BLaER1 treated with 17β-estradiol and CSF1 and Interleukin-3, amounts not matched to agents 10 nM and 100 nM (cell line): ENCODE measurements around the gene BHLHE40.

Source experiments
- H3K27ac ChIP-seq, 11 experiments: shearing (Covaris generic); formaldehyde crosslinking; 2 replicates each; pipeline ENCODE4 v1.8.1; 2022
- H3K27me3 ChIP-seq, 11 experiments: shearing (Covaris generic); formaldehyde crosslinking; 2 replicates each; pipeline ENCODE4 v1.8.1; 2022
- H3K36me3 ChIP-seq, 11 experiments: shearing (Covaris generic); formaldehyde crosslinking; 2 replicates each; pipeline ENCODE4 v1.8.1; 2022
- H3K4me1 ChIP-seq, 10 experiments: shearing (Covaris generic); formaldehyde crosslinking; 2 replicates each; pipeline ENCODE4 v1.8.1; 2022
- H3K4me2 ChIP-seq, 11 experiments: shearing (Covaris generic); formaldehyde crosslinking; 2 replicates each; pipeline ENCODE4 v1.8.1; 2022
- H3K4me3 ChIP-seq, 10 experiments: shearing (Covaris generic); formaldehyde crosslinking; 2 replicates each; pipeline ENCODE4 v1.8.1; 2022
- H3K9ac ChIP-seq, 11 experiments: shearing (Covaris generic); formaldehyde crosslinking; 2 replicates each; pipeline ENCODE4 v1.8.1; 2022
- H3K9me3 ChIP-seq, 11 experiments: shearing (Covaris generic); formaldehyde crosslinking; replicated peaks in 1 of 11; 2 replicates each; pipeline ENCODE4 v1.8.1; 2022
- H4K20me1 ChIP-seq, 11 experiments: shearing (Covaris generic); formaldehyde crosslinking; 2 replicates each; pipeline ENCODE4 v1.8.1; 2022
- Cebpa-rat ChIP-seq, 11 experiments: shearing (Covaris generic); IDR thresholded peaks; 2 replicates each; pipeline ENCODE4 v1.8.1; 2022

Gene BHLHE40

DNA sequence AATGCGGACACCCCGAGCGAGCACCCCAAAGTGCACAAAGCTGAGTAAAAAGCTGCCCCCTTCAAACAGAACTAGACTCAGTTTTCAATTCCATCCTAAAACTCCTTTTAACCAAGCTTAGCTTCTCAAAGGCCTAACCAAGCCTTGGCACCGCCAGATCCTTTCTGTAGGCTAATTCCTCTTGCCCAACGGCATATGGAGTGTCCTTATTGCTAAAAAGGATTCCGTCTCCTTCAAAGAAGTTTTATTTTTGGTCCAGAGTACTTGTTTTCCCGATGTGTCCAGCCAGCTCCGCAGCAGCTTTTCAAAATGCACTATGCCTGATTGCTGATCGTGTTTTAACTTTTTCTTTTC lies 5.3 kb downstream of the BHLHE40 start:
- peaks cover 0 to 29% (median 0%) of the 10 kb centered on the region in 11 experiments; a peak in 6 of 22 replicates for H3K27me3 ChIP-seq
- peak overlapping the region in 8 of 10 experiments; percentile 49 to 98 (median 92); a peak in 15 of 20 replicates for H3K4me3 ChIP-seq
- H3K4me1 ChIP-seq: peaks cover 74 to 97% (median 89%) of the 10 kb centered on the region in 10 experiments

DNA sequence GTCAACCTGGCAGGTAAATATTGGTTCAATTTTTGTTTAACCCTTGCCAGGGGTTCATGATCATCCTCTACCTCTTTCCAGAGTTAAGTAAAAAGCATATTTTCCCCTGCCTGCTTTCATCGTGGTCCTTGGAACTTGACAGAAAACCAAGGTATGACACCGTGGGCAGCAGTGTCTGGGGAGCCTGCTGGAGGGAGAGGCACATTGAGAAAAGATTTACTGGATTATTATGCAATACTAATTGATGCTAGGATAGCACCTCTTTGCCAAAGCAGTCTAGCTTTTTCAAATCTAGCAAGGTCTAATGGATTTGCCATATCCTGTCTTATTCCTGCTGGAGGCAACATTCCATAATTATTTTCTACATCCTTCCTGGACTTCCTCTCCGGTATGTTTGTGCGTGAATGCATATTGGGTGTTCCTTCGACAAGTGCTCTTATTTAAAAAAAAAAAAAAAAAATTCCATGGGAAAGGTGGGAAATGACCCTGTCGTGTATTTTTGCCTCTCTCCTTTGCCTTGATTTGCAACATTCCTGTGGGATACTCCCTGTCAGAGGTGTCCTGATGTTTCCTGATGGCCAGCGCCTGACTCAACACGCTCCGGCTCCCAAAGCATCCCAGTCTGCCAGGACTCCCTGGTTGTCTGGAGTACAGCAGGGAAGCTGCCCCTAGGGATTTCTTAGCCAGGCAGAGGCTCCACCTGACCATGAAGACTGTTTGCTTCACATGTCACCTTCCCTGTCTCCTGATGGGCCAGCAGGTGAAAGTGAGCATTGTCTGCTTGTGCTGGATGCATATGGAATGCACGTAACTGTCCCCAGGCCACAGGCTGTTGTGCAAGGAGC lies 6.3 kb downstream of the BHLHE40 start:
- H3K4me2 ChIP-seq: peak overlapping the region; percentile 88 to 99 (median 94)
- no peaks in the 10 kb centered on the region for H3K9me3 ChIP-seq
- H3K27ac ChIP-seq: peak overlapping the region in 3 of 11 experiments; percentile 79 to 86 (median 86); a peak in 6 of 22 replicates
- peaks cover 0 to 28% (median 0%) of the 10 kb centered on the region in 11 experiments; a peak in 6 of 22 replicates for H3K27me3 ChIP-seq
- H3K4me3 ChIP-seq: peak overlapping the region in 2 of 10 experiments; percentile 49 to 61; a peak in 5 of 20 replicates
- peaks cover 41 to 57% (median 55%) of the 10 kb centered on the region in 11 experiments for H4K20me1 ChIP-seq
- peak in 5 of 11 experiments; percentile 18 to 78 (median 31); a peak in 5 of 22 replicates for TF ChIP-seq Cebpa-rat (IDR thresholded peaks at IDR 0.05)
- H3K4me1 ChIP-seq: peaks cover 84 to 100% (median 96%) of the 10 kb centered on the region in 10 experiments
- peaks cover 5 to 47% (median 24%) of the 10 kb centered on the region in 11 experiments; a peak in 20 of 22 replicates for H3K36me3 ChIP-seq
- peak overlapping the region in 4 of 11 experiments; percentile 76 to 84 (median 83); a peak in 5 of 22 replicates for H3K9ac ChIP-seq

More for the DNA sequence above, 5.3 kb downstream of the BHLHE40 start:
- H4K20me1 ChIP-seq: peaks cover 46 to 60% (median 56%) of the 10 kb centered on the region in 11 experiments
- H3K27ac ChIP-seq: peak overlapping the region; percentile 20 to 72 (median 66)
- H3K9ac ChIP-seq: peak overlapping the region; percentile 7 to 98 (median 71); a peak in 20 of 22 replicates
- peak overlapping the region; percentile 93 to 99 (median 96) for H3K4me2 ChIP-seq
- TF ChIP-seq Cebpa-rat (IDR thresholded peaks at IDR 0.05): no peak
- H3K36me3 ChIP-seq: peaks cover 5 to 49% (median 24%) of the 10 kb centered on the region in 11 experiments; a peak in 20 of 22 replicates
- no peaks in the 10 kb centered on the region for H3K9me3 ChIP-seq

DNA sequence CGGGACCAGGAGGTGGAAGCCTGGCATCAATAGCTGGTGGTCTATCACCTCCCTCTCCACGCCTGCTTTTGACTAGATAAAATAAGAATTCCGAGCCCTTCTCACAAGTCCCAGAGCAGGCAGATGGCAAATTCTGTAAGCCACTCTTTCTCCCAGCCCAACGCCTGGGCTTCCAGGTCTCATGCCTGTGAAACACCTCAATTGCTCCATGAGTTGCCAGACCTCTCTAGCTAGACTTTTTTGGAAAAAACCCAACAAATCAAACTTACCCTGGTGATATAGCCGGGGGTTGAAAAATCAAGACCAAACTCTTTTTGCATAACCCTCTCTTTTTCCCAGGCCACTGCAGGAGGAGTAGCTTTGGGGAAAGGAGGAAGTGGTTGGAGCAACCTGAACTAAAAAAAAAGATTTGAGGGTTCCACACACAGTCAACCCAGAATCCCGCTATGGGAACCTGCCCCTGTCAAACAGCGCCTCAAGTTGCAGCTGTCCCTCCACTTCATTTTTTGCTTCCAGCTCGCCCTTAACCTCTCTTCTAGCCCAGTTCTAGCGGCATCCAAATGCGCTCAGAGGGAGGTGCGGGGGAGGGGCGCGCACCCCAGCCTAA lies 7.0 kb downstream of the BHLHE40 start:
- Histone ChIP-seq H3K4me1 (peaks cover 87 to 96% (median 92%) of the 10 kb centered on the region in 10 experiments), H4K20me1 (peaks cover 34 to 50% (median 48%) of the 10 kb centered on the region in 11 experiments), H3K36me3 (peaks cover 5 to 40% (median 22%) of the 10 kb centered on the region in 11 experiments; a peak in 20 of 22 replicates), H3K9ac (peak overlapping the region; percentile 58 to 84 (median 70)), H3K27ac (peak overlapping the region; percentile 38 to 86 (median 66); a peak in 21 of 22 replicates), H3K27me3 (peaks cover 0 to 21% (median 0%) of the 10 kb centered on the region in 11 experiments; a peak in 6 of 22 replicates), H3K4me2 (peak overlapping the region; percentile 88 to 99 (median 94)), H3K9me3 (no peaks in the 10 kb centered on the region), H3K4me3 (peak overlapping the region; percentile 49 to 69 (median 57))
- TF ChIP-seq Cebpa-rat (IDR thresholded peaks at IDR 0.05): no peak

DNA sequence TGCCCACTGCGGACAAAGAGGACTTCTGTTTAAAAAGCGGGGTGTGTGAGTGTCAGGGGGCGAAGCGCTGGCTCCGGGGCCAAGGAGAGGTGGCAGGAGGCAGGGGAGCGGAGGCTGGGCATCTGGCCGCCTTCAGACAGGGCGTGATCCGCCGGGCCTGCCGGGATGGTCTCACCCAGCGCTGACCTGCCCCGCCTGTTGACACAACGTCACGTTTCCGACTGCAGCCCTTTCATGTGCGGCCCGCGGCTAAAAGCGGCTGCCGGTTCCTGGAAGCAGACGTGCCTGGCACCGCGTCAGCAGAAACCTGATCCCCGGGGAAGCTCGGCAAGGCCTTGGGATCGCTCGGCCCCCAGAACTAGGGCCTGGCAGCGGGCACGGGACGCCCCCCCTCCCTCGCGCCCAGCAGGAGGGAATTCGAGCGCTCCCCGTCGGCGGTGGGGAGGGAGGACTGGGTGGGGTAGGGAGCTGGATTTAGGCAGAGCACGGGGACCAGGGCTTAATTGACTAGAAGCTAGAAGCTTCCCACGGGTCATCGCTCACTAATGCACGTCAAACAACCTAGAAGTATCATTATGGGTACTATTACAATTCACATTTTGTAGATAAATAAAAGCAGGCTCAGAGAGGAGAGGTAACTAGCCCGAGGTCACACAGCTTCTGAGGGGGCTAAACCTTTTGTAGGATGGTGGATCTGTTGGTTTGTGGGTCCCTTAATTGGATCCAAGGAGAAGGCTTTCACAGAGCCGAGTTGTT lies 7.7 kb downstream of the BHLHE40 start:
- peaks cover 5 to 33% (median 15%) of the 10 kb centered on the region in 11 experiments; a peak in 20 of 22 replicates for H3K36me3 ChIP-seq
- peak overlapping the region; percentile 38 to 86 (median 66); a peak in 21 of 22 replicates for H3K27ac ChIP-seq
- H3K4me2 ChIP-seq: peak overlapping the region; percentile 88 to 99 (median 94)
- TF ChIP-seq Cebpa-rat (IDR thresholded peaks at IDR 0.05): no peak
- peaks cover 0 to 14% (median 0%) of the 10 kb centered on the region in 11 experiments; a peak in 4 of 22 replicates for H3K27me3 ChIP-seq
- peaks cover 27 to 43% (median 41%) of the 10 kb centered on the region in 11 experiments for H4K20me1 ChIP-seq
- H3K4me1 ChIP-seq: peaks cover 81 to 89% (median 85%) of the 10 kb centered on the region in 10 experiments
- H3K9ac ChIP-seq: peak overlapping the region; percentile 58 to 84 (median 70)
- no peaks in the 10 kb centered on the region for H3K9me3 ChIP-seq
- peak overlapping the region; percentile 49 to 69 (median 57) for H3K4me3 ChIP-seq

DNA sequence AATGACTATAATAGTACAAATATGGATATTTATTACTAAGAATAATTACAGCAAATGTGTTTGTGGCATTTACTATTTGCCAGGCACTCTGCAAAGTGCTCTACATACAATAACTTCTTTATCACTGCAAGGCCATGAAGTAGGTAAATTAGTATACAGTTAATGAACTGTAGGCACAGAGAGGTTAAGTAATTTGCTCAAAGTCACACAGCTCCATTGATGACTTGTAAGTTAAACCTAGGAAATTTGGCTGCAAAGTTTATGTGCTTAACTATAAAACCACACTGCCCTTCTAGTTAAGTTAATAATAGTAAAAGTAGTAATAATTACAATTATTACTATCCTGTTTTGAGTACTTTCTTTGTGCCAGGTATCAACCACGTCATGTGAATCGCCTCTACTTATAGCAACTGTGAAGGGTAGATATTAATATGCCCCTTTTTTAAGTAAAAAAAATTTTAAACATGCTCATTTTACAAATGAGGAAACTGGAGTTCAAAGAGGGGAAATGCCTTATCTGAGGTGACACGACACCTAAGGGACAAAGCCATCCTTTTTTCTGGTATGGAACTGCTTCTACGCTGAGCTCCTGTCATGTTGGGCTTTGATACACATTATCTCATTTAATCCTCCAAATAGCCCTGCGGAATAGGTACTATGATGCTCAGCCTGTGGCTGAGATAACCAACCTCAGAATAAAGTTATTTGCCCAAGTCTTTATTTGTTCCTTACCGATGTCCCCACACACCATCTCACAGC lies 8.5 kb downstream of the BHLHE40 start:
- H3K9me3 ChIP-seq: no peaks in the 10 kb centered on the region
- peaks cover 3 to 26% (median 8%) of the 10 kb centered on the region in 11 experiments; a peak in 20 of 22 replicates for H3K36me3 ChIP-seq
- peak overlapping the region in 8 of 11 experiments; percentile 61 to 84 (median 74); a peak in 12 of 22 replicates for H3K9ac ChIP-seq
- H4K20me1 ChIP-seq: peaks cover 19 to 36% (median 33%) of the 10 kb centered on the region in 11 experiments
- peak overlapping the region in 8 of 10 experiments; percentile 49 to 69 (median 57); a peak in 14 of 20 replicates for H3K4me3 ChIP-seq
- H3K4me1 ChIP-seq: peaks cover 73 to 81% (median 78%) of the 10 kb centered on the region in 10 experiments
- TF ChIP-seq Cebpa-rat (IDR thresholded peaks at IDR 0.05): no peak
- H3K4me2 ChIP-seq: peak overlapping the region; percentile 88 to 99 (median 94)
- H3K27me3 ChIP-seq: peaks cover 0 to 14% (median 0%) of the 10 kb centered on the region in 11 experiments; a peak in 4 of 22 replicates
- peak overlapping the region in 6 of 11 experiments; percentile 48 to 86 (median 80); a peak in 13 of 22 replicates for H3K27ac ChIP-seq

DNA sequence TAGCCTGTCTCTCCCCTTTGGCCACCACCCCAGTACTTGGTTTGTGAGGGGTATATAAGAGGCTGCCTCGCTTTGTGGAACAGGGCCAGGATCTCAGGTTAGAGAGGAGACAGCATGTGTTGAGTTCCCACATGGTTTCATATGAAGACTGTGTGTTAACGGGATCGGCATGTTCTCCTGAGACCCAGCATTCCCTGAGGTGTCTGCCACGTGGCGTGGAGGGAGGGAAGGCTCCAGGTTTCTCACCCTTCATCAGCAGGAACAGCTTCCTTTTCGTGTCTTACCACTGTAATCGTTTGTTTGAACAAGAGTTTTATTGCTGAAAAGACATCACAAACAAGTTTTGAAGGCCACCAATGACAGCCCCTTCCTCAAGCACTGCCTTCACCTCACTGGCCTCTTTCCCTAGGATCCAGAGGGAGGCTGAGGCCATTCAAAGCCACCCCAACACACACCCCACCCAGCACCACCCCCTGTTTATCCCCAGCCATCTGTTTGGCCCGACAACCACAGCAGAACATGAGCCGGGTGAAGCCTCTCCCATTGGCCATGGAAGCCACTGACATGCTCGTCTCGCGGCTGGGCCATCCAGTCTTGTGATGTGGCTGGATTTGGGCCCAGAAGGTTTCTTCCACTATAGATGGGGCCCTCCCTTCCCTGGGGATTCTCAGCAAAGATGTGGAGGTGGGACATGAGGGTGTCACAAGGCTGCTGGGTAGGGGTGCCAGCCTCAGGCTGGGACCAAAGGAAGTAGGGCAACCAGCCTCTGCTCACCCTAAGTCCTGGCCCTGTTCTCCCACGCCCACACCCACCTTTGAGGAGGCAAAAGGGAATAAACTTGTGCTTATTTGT lies 10.0 kb downstream of the BHLHE40 start:
- H4K20me1 ChIP-seq: peaks cover 5 to 21% (median 19%) of the 10 kb centered on the region in 11 experiments
- H3K4me1 ChIP-seq: peaks cover 59 to 74% (median 68%) of the 10 kb centered on the region in 10 experiments
- TF ChIP-seq Cebpa-rat (IDR thresholded peaks at IDR 0.05): no peak
- no peaks in the 10 kb centered on the region for H3K9me3 ChIP-seq
- peak overlapping the region; percentile 57 to 99 (median 93) for H3K4me2 ChIP-seq
- H3K9ac ChIP-seq: peak overlapping the region in 4 of 11 experiments; percentile 20 to 66 (median 51); a peak in 7 of 22 replicates
- peak overlapping the region in 8 of 11 experiments; percentile 11 to 86 (median 56); a peak in 14 of 22 replicates for H3K27ac ChIP-seq
- peaks cover 0 to 14% (median 0%) of the 10 kb centered on the region in 11 experiments; a peak in 4 of 22 replicates for H3K27me3 ChIP-seq
- peaks cover 0 to 11% (median 0%) of the 10 kb centered on the region in 11 experiments; a peak in 5 of 22 replicates for H3K36me3 ChIP-seq
- H3K4me3 ChIP-seq: no peak overlapping the region
